Heart left ventricle (tissue), 16 donors: Measurements from ENCODE around the gene RPTOR. TPM values are rescaled to one million over a fixed set of nuclear protein-coding genes. Genes with fewer than 3 reads are reported as not detected.

Experiments
- ATAC-seq, 4 donors: fragments of 200-7000 bp; cut with Tn5 transposase; one replicate each; pipeline ENCODE4 v1.9.1; 2020 to 2022; ENCODE audit warnings: moderate library complexity in 4 of 4, mild to moderate bottlenecking in 3 of 4, moderate number of reproducible peaks in 1 of 4
- DNase-seq, 5 donors: peaks; one replicate each; pipeline ENCODE4 v3.0.0-alpha.2; 2020
- H3K27ac ChIP-seq, 12 donors: fragments of 200-600 bp; sonication (generic) in 4 of 12; one replicate each; pipeline versions ENCODE4 v1.5.0 to v1.8.0; 2016 to 2022; ENCODE audit warnings: mild to moderate bottlenecking in 2 of 12
- H3K27me3 ChIP-seq, 9 donors: fragments of 200-600 bp; sonication (generic) in 2 of 9; one replicate each; pipeline versions ENCODE4 v1.5.1 to v1.8.0; 2016 to 2022; ENCODE audit warnings: mild to moderate bottlenecking in 3 of 9
- H3K36me3 ChIP-seq, 9 donors: fragments of 200-600 bp; sonication (generic) in 2 of 9; one replicate each; pipeline versions ENCODE4 v1.5.0 to v1.8.0; 2018 to 2022; ENCODE audit warnings: mild to moderate bottlenecking in 2 of 9
- H3K4me1 ChIP-seq, 12 donors: fragments of 200-600 bp; sonication (generic) in 4 of 12; one replicate each; pipeline versions ENCODE4 v1.5.0 to v1.8.0; 2016 to 2022; ENCODE audit warnings: mild to moderate bottlenecking in 3 of 12
- H3K4me3 ChIP-seq, 12 donors: fragments of 200-600 bp; sonication (generic) in 4 of 12; one replicate each; pipeline versions ENCODE4 v1.5.0 to v1.8.0; 2017 to 2022; ENCODE audit warnings: mild to moderate bottlenecking in 9 of 12, moderate library complexity in 4 of 12
- H3K9me3 ChIP-seq, 12 donors: fragments of 200-600 bp; sonication (generic) in 4 of 12; one replicate each; pipeline versions ENCODE4 v1.5.0 to v1.8.0; 2016 to 2022; ENCODE audit warnings: mild to moderate bottlenecking in 1 of 12
- CTCF ChIP-seq, 12 donors: fragments of 200-600 bp; sonication (generic) in 4 of 12; IDR thresholded peaks; one replicate each; pipeline versions ENCODE4 v1.5.0 to v1.8.0; 2018 to 2022; ENCODE audit warnings: antibody characterized with exemption in 12 of 12, mild to moderate bottlenecking in 5 of 12
- POLR2A ChIP-seq, 2 donors: fragments of 450-650 bp; IDR thresholded peaks; one replicate each; pipeline ENCODE4 v1.6.1; 2017; ENCODE audit warnings: antibody characterized with exemption in 2 of 2, mild to moderate bottlenecking in 2 of 2, moderate library complexity in 2 of 2
- WGBS, 4 donors: extraction: QIAGEN DNeasy Blood & Tissue Kit in 2 of 4; methylation state at CpG; one replicate each; pipeline versions ENCODE4 v1.1.5 to v1.1.7; 2013 to 2018; 5-methylcytosine and 5-hydroxymethylcytosine counted together
- intact Hi-C, 10 donors: fragments of 100-400 bp; cut with DNase I; formaldehyde crosslinking; loops; one replicate each; pipeline versions ENCODE4 v1.11.1 to v1.14.2; 2022
- polyA plus RNA-seq, 2 donors: library from polyadenylated mRNA; stranded (reverse); fragments of 200-250 nt; gene quantifications; one replicate each; pipeline ENCODE4 v1.2.3, GENCODE V29; 2013
- total RNA-seq, 9 donors: library from RNA; depleted of rRNA in 2 of 9; stranded (reverse); fragments of >200 nt in 2 of 9; fragmentation: NEBNext Ultra II Directional in 3 of 9; extraction: Animal tissue kit (Norgen Biotek cat#: 25700) in 3 of 9; gene quantifications; one replicate each; pipeline versions ENCODE4 v1.1.0 to v1.2.4, GENCODE V29; 2016 to 2023
- donor health status: ischemic (EF 13 %, LVEDD 7.1; RV severe dilation, severe dysfunction).
- donor health status: healthy with polysubstance abuse.
- donor health status: DM: no; HTN: yes; CAD: no.
- donor health status: DM: no; HTN: no; CAD: no.
- donor health status: ischemic (EF 25% LVEDD 6.9; RV normal size, moderate dysfunction).
- donor health status: ischemic (EF 25% LVEDD 5.7; RV mildly dilated, moderate dysfunction).
- donor health status: healthy.
- donor health status: DM: yes; HTN: yes; CAD: no.
- donor health status: ischemic (EF 35%, LVEDD 5.7; RV mildly dilated, moderate dysfunction).
- donor health status: nonischemic (EF 11% LVEDD 7.7; RV severe dilation, severe dysfunction).
- donor health status: DM: yes; HTN: yes; CAD: no.
- donor health status: PGD.
- donor health status: ischemic (EF 29% LVEDD 5.4; RV normal size, mild dysfunction).
- donor health status: nonischemic (EF 23%, LVEDD 6.1; RV moderate dilation, normal function).

RPTOR gene
- total and polyA plus RNA-seq, 11 donors, result 14.7 to 31.7 (median 26.0) TPM

- intact Hi-C loops, result no loop called here
- peaks cover 0 to 33% (median 23%) of the 10 kb centered on the region in 9 donors for H3K36me3 ChIP-seq
- H3K27ac ChIP-seq, result peak overlapping the region in 2 of 12 donors; percentile 8 to 89
- H3K27me3 ChIP-seq, result no peaks in the 10 kb centered on the region
- peak overlapping the region in 1 of 12 donors; percentile 16 for H3K4me3 ChIP-seq
- WGBS, 4 donors, result 56 to 67% (median 62%) methylated on average over 37 to 38 of the region's 38 CpGs
- peaks cover 0 to 3% (median 0%) of the 10 kb centered on the region in 12 donors for H3K9me3 ChIP-seq
- peaks cover 0 to 35% (median 14%) of the 10 kb centered on the region in 12 donors for H3K4me1 ChIP-seq
- peak; percentile 86 to 94 (median 90) for DNase-seq
- TF ChIP-seq CTCF (IDR thresholded peaks at IDR 0.05), result peak in 6 of 12 donors; percentile 6 to 42 (median 29)
- no peak for TF ChIP-seq POLR2A (IDR thresholded peaks at IDR 0.05)
- peak in 3 of 4 donors; percentile 85 to 94 (median 92) for ATAC-seq
Measured at GRCh38 chr17:80942423-80943345, 398.0 kb downstream of the RPTOR start.

- Histone ChIP-seq H3K36me3 (peaks cover 0 to 38% (median 25%) of the 10 kb centered on the region in 9 donors), H3K4me1 (peaks cover 0 to 28% (median 14%) of the 10 kb centered on the region in 12 donors), H3K9me3 (peaks cover 0 to 3% (median 0%) of the 10 kb centered on the region in 12 donors), H3K27ac (peak overlapping the region in 1 of 12 donors; percentile 89), H3K27me3 (no peaks in the 10 kb centered on the region), H3K4me3 (no peak overlapping the region)
- no peak for ATAC-seq
- intact Hi-C loops, result no loop called here
- 94 to 97% (median 94%) methylated on average over 11 to 17 of the region's 17 CpGs for WGBS, 4 donors
- DNase-seq, result peak in 3 of 5 donors; percentile 5 to 48 (median 15)
- TF ChIP-seq CTCF (IDR thresholded peaks at IDR 0.05) (no peak), POLR2A (IDR thresholded peaks at IDR 0.05) (no peak)
Measured at GRCh38 chr17:80943346-80944145, 398.9 kb downstream of the RPTOR start.

GRCh38 chr17:80944326-80944725 lies 399.7 kb downstream of the RPTOR start:
- Histone ChIP-seq H3K27me3 (no peaks in the 10 kb centered on the region), H3K4me3 (no peak overlapping the region), H3K4me1 (peaks cover 0 to 23% (median 14%) of the 10 kb centered on the region in 12 donors), H3K36me3 (peaks cover 0 to 39% (median 25%) of the 10 kb centered on the region in 9 donors), H3K27ac (peak overlapping the region in 1 of 12 donors; percentile 89), H3K9me3 (peaks cover 0 to 3% (median 0%) of the 10 kb centered on the region in 12 donors)
- 81 to 91% (median 87%) methylated on average over 8 to 9 of the region's 9 CpGs for WGBS, 4 donors
- DNase-seq, result peak in 3 of 5 donors; percentile 8 to 32 (median 15)
- intact Hi-C loops, result no loop called here
- no peak for ATAC-seq
- TF ChIP-seq CTCF (IDR thresholded peaks at IDR 0.05), result no peak
- TF ChIP-seq POLR2A (IDR thresholded peaks at IDR 0.05), result no peak
